MCF 10A (cell line): ENCODE measurements around the gene DSG3. TPM values are rescaled to one million over a fixed set of nuclear protein-coding genes. Genes with fewer than 3 reads are reported as not detected.

Experiments used
- BruUV-seq: library from RNA; stranded (reverse); fragments of 400-500 nt; replicated peaks from 2 replicates; lab custom pipeline; 2021; lab: Mats Ljungman, UMichigan
- CTCF ChIA-PET: fragments of 300-600 bp; sonication (Branson Sonifier 250); formaldehyde crosslinking; extraction: SDS; loops from one replicate; lab custom pipeline; 2021; ENCODE audit warnings: antibody characterized with exemption, inconsistent platforms; lab: Yijun Ruan, JAX
- POLR2A ChIA-PET: fragments of 300-600, 350-650 bp; sonication (Branson Sonifier 250); formaldehyde crosslinking; extraction: SDS; loops from one replicate; lab custom pipeline; 2020; ENCODE audit warnings: antibody characterized with exemption, inconsistent platforms; lab: Yijun Ruan, JAX
- DNase-seq: peaks from one replicate; pipeline ENCODE4 v3.0.0-alpha.2; 2018; ENCODE audit not compliant: unreplicated experiment
- H3K27ac Mint-ChIP-seq: one replicate; pipeline ENCODE4 v1.8.0; 2022; ENCODE audit warnings: mild to moderate bottlenecking, low read depth, mixed read lengths; ENCODE audit not compliant: unreplicated experiment
- H3K27me3 Mint-ChIP-seq: one replicate; pipeline ENCODE4 v1.8.0; 2022; ENCODE audit warnings: mixed read lengths; ENCODE audit not compliant: insufficient read depth, unreplicated experiment
- H3K36me3 Mint-ChIP-seq: one replicate; pipeline ENCODE4 v1.8.0; 2022; ENCODE audit warnings: mild to moderate bottlenecking, moderate library complexity, mixed read lengths; ENCODE audit not compliant: insufficient read depth, unreplicated experiment
- H3K4me1 Mint-ChIP-seq: one replicate; pipeline ENCODE4 v1.8.0; 2022; ENCODE audit warnings: mixed read lengths; ENCODE audit not compliant: insufficient read depth, unreplicated experiment
- H3K4me3 Mint-ChIP-seq: one replicate; pipeline ENCODE4 v1.8.0; 2022; ENCODE audit warnings: mild to moderate bottlenecking, moderate library complexity, mixed read lengths; ENCODE audit not compliant: unreplicated experiment
- H3K9me3 Mint-ChIP-seq: one replicate; pipeline ENCODE4 v1.8.0; 2022; ENCODE audit warnings: mixed read lengths; ENCODE audit not compliant: unreplicated experiment
- CTCF ChIP-seq: fragments of 200-600 bp; IDR thresholded peaks from one replicate; pipeline ENCODE4 v1.8.0; 2022; ENCODE audit warnings: antibody characterized with exemption, mild to moderate bottlenecking; ENCODE audit not compliant: unreplicated experiment
- intact Hi-C: fragments of 100-400 bp; cut with micrococcal nuclease; formaldehyde crosslinking; loops from 2 replicates; pipeline ENCODE4 v1.14.1; 2022
- total RNA-seq: library from RNA; stranded (reverse); gene quantifications from 2 replicates; pipeline ENCODE4 v1.2.3, GENCODE V29; 2022

Gene DSG3
- total RNA-seq, 1 experiment from 2014 or later: 68.5 TPM

GRCh38 chr18:31497404-31497835, 49.9 kb downstream of the DSG3 start:
- TF ChIP-seq CTCF: no peak
- Mint-ChIP-seq H3K36me3 (peaks cover 4% of the 10 kb centered on the region), H3K9me3 (no peaks in the 10 kb centered on the region), H3K4me1 (peaks cover 19% of the 10 kb centered on the region), H3K4me3 (peak overlapping the region; percentile 87), H3K27me3 (no peaks in the 10 kb centered on the region), H3K27ac (peak overlapping the region; percentile 66)
- no TSS peak for BruUV-seq
- POLR2A ChIA-PET: interaction anchor here (0.6 to 9.1 kb wide), 7 partner anchors 12 to 456 kb away, joined by 3 to 189 read pairs (median 4); partner anchors contain the start of gene DSG3
- intact Hi-C loops: no loop called here
- CTCF ChIA-PET: interaction anchor here (1.0 kb wide), 1 partner anchor 527 kb away, joined by 3 read pairs; no protein-coding TSS in a partner anchor
- DNase-seq: no peak

GRCh38 chr18:31497836-31498573, 50.5 kb downstream of the DSG3 start, which contains the start of gene DSG2:
TSS of gene DSG2 (plus strand) at chr18:31498177. CDS start at chr18:31498252, 75 bp downstream.
- no peaks in the 10 kb centered on the region for H3K9me3 Mint-ChIP-seq
- no TSS peak for BruUV-seq
- CTCF ChIA-PET: interaction anchor here (0.7 to 1.1 kb wide), 3 partner anchors 73 to 528 kb away, joined by 3 to 6 read pairs (median 3); no protein-coding TSS in a partner anchor
- H3K4me1 Mint-ChIP-seq: peaks cover 19% of the 10 kb centered on the region
- no peaks in the 10 kb centered on the region for H3K27me3 Mint-ChIP-seq
- peak within 1 kb of the TSS; percentile 87 for H3K4me3 Mint-ChIP-seq
- peaks cover 4% of the 10 kb centered on the region for H3K36me3 Mint-ChIP-seq
- peak; percentile 83 for DNase-seq
- peak within 1 kb of the TSS; percentile 66 for H3K27ac Mint-ChIP-seq
- intact Hi-C loops: loop anchor here (2.0 kb wide), 1 partner anchor 43 kb away; no protein-coding TSS in a partner anchor
- POLR2A ChIA-PET: interaction anchor here (0.5 to 9.1 kb wide), 17 partner anchors 12 to 458 kb away, joined by 3 to 189 read pairs (median 4); partner anchors contain the start of genes DSC3 and DSG3
- TF ChIP-seq CTCF: no peak

- DNase-seq: peak; percentile 44
- H3K36me3 Mint-ChIP-seq: peaks cover 4% of the 10 kb centered on the region
- no peaks in the 10 kb centered on the region for H3K9me3 Mint-ChIP-seq
- H3K27ac Mint-ChIP-seq: peak overlapping the region; percentile 66
- H3K27me3 Mint-ChIP-seq: no peaks in the 10 kb centered on the region
- ChIA-PET CTCF (interaction anchor here (0.7 to 2.1 kb wide), 5 partner anchors 13 to 238 kb away, joined by 3 to 7 read pairs (median 5); no protein-coding TSS in a partner anchor), POLR2A (interaction anchor here (0.5 to 9.1 kb wide), 23 partner anchors 11 to 505 kb away, joined by 3 to 189 read pairs (median 4); partner anchors contain the start of genes DSC3 and DSG3)
- intact Hi-C loops: loop anchor here (2.0 kb wide), 1 partner anchor 44 kb away; no protein-coding TSS in a partner anchor
- TSS peak; percentile 46 for BruUV-seq
- H3K4me1 Mint-ChIP-seq: peaks cover 19% of the 10 kb centered on the region
- peak overlapping the region; percentile 87 for H3K4me3 Mint-ChIP-seq
- TF ChIP-seq CTCF: no peak
Measured at GRCh38 chr18:31498574-31499524, 51.3 kb downstream of the DSG3 start.
